Calu3 (cell line): ENCODE measurements around the gene CDK16. TPM values are rescaled to one million over a fixed set of nuclear protein-coding genes. Genes with fewer than 3 reads are reported as not detected.

Source experiments
- BruUV-seq: library from RNA; stranded (reverse); fragments of 400-500 nt; replicated peaks from 2 replicates; lab custom pipeline; 2021; lab: Mats Ljungman, UMichigan
- CTCF ChIA-PET: fragments of 300-600 bp; sonication (Branson Sonifier 250); formaldehyde crosslinking; loops from one replicate; lab custom pipeline; 2022; ENCODE audit warnings: antibody characterized with exemption; lab: Charles Lee
- DNase-seq: peaks from one replicate; pipeline ENCODE4 v3.0.0; 2022
- H3K27ac Mint-ChIP-seq: one replicate; pipeline ENCODE4 v1.8.0; 2022; ENCODE audit warnings: mixed read lengths; ENCODE audit not compliant: unreplicated experiment
- H3K27me3 Mint-ChIP-seq: one replicate; pipeline ENCODE4 v1.8.0; 2022; ENCODE audit warnings: mixed read lengths; ENCODE audit not compliant: unreplicated experiment
- H3K36me3 Mint-ChIP-seq: one replicate; pipeline ENCODE4 v1.8.0; 2022; ENCODE audit warnings: mild to moderate bottlenecking, moderate library complexity, mixed read lengths; ENCODE audit not compliant: insufficient read depth, unreplicated experiment
- H3K4me1 Mint-ChIP-seq: one replicate; pipeline ENCODE4 v1.8.0; 2022; ENCODE audit warnings: mild to moderate bottlenecking, low read depth, mixed read lengths; ENCODE audit not compliant: unreplicated experiment
- H3K4me3 Mint-ChIP-seq: one replicate; pipeline ENCODE4 v1.8.0; 2022; ENCODE audit warnings: mild to moderate bottlenecking, low read depth, moderate library complexity, mixed read lengths; ENCODE audit not compliant: unreplicated experiment
- H3K9me3 Mint-ChIP-seq: one replicate; pipeline ENCODE4 v1.8.0; 2022; ENCODE audit warnings: low read depth, mixed read lengths; ENCODE audit not compliant: unreplicated experiment
- intact Hi-C: fragments of 100-400 bp; cut with micrococcal nuclease; formaldehyde crosslinking; loops from one replicate; pipeline ENCODE4 v1.10.0; 2022; ENCODE audit not compliant: unreplicated experiment
- total RNA-seq: library from RNA; stranded (reverse); gene quantifications from 2 replicates; pipeline ENCODE4 v1.2.3, GENCODE V29; 2022
- TF ChIP-seq, protein P1 (sequence below): fragments of 200-600 bp; IDR thresholded peaks from one replicate; pipeline ENCODE4 v1.8.0; 2022; ENCODE audit warnings: antibody characterized with exemption; ENCODE audit not compliant: unreplicated experiment

The CDK16 gene
- total RNA-seq, 1 experiment from 2014 or later: 154 TPM

DNA sequence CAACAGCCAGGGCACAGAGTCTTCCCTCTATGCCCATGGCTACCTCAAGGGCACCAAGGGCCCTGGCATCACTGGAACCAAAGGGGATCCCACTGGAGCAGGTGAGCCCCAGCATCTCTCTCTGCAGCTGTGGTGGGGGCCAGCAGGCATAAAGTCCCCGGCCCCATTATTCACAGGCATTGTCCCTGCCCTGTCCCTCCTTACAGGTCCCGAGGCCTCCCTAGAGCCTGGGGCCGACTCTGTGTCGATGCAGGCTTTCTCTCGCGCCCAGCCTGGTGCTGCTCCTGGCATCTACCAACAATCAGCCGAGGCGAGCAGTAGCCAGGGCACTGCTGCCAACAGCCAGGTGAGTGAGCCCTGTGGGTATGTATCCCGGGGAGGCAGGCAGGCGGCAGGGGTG, 37.2 kb upstream of the CDK16 start:
- no peak overlapping the region for H3K27ac Mint-ChIP-seq
- DNase-seq: no peak
- peaks cover 53% of the 10 kb centered on the region for H3K36me3 Mint-ChIP-seq
- intact Hi-C loops: no loop called here
- CTCF ChIA-PET: no interaction called here
- TF ChIP-seq, protein P1, sequence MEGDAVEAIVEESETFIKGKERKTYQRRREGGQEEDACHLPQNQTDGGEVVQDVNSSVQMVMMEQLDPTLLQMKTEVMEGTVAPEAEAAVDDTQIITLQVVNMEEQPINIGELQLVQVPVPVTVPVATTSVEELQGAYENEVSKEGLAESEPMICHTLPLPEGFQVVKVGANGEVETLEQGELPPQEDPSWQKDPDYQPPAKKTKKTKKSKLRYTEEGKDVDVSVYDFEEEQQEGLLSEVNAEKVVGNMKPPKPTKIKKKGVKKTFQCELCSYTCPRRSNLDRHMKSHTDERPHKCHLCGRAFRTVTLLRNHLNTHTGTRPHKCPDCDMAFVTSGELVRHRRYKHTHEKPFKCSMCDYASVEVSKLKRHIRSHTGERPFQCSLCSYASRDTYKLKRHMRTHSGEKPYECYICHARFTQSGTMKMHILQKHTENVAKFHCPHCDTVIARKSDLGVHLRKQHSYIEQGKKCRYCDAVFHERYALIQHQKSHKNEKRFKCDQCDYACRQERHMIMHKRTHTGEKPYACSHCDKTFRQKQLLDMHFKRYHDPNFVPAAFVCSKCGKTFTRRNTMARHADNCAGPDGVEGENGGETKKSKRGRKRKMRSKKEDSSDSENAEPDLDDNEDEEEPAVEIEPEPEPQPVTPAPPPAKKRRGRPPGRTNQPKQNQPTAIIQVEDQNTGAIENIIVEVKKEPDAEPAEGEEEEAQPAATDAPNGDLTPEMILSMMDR: no peak
- H3K27me3 Mint-ChIP-seq: no peaks in the 10 kb centered on the region
- no peaks in the 10 kb centered on the region for H3K4me1 Mint-ChIP-seq
- no peaks in the 10 kb centered on the region for H3K9me3 Mint-ChIP-seq
- no TSS peak for BruUV-seq
- H3K4me3 Mint-ChIP-seq: no peak overlapping the region

DNA sequence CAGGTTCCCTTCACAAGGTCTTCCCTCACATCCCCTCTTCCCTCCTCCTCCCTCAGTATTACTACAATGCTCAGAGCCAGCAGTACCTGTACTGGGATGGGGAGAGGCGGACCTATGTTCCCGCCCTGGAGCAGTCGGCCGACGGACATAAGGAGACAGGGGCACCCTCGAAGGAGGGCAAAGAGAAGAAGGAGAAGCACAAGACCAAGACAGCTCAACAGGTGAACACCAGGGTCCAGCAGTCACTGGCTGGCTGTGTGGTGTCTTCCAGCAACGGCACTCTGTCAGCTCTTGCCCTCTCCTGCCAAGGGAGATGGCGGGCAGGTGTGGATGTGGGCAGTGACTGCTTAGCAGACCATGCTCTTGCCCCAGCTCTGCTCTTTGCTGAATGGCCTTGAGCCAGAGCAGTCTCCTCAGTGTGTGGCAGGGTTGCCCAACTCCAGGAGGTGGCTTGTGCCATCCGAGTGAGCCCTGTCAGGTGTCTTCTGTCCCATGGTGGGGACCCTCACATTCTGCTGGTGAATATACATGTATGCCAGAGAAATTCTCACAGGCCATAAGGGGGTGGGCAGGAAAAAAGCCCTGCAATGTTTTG, 36.3 kb upstream of the CDK16 start:
- no TSS peak for BruUV-seq
- Mint-ChIP-seq H3K4me1 (no peaks in the 10 kb centered on the region), H3K36me3 (peaks cover 48% of the 10 kb centered on the region), H3K4me3 (no peak overlapping the region), H3K27ac (no peak overlapping the region), H3K27me3 (no peaks in the 10 kb centered on the region), H3K9me3 (no peaks in the 10 kb centered on the region)
- CTCF ChIA-PET: no interaction called here
- TF ChIP-seq, protein P1: no peak
- intact Hi-C loops: no loop called here
- DNase-seq: no peak

DNA sequence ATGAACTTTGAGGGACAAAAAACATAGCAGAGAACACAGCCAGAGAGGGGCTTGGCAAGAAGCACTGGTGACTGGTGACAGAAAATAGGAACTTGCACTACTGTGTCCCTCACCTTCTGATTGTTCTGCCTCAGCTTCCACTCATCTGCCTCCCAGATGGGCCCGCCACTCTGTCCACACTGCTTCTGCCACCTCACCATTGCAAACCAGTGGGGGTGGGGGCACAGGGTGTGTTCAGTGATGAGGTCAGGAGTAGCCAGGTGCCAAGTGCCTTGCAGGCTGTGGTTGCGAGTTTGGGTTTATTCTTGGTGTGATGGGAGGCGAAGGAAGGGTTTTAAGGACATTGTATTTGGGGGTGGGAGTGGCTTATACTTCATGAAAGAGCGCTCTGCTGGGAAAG, 34.0 kb upstream of the CDK16 start:
- Mint-ChIP-seq H3K9me3 (no peaks in the 10 kb centered on the region), H3K4me3 (no peak overlapping the region), H3K36me3 (peaks cover 29% of the 10 kb centered on the region), H3K4me1 (no peaks in the 10 kb centered on the region), H3K27ac (no peak overlapping the region), H3K27me3 (no peaks in the 10 kb centered on the region)
- TF ChIP-seq, protein P1: no peak
- BruUV-seq: no TSS peak
- intact Hi-C loops: no loop called here
- no peak for DNase-seq
- CTCF ChIA-PET: no interaction called here

DNA sequence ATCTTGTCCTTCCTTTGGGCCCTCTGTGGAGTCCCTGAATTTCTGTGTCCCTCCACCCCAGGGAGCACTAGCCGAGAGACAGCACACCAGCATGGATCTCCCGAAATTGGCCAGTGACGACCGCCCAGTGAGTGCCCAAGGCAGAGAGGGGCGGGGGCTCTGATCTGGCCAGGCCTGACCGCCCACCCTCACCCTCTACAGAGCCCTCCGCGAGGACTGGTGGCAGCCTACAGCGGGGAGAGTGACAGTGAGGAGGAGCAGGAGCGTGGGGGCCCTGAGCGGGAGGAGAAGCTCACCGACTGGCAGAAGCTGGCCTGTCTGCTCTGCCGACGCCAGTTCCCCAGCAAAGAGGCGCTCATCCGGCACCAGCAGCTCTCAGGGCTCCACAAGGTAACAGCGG, 33.2 kb upstream of the CDK16 start:
- H3K36me3 Mint-ChIP-seq: peaks cover 27% of the 10 kb centered on the region
- no peak overlapping the region for H3K4me3 Mint-ChIP-seq
- DNase-seq: no peak
- H3K4me1 Mint-ChIP-seq: no peaks in the 10 kb centered on the region
- BruUV-seq: no TSS peak
- TF ChIP-seq, protein P1: no peak
- H3K27me3 Mint-ChIP-seq: no peaks in the 10 kb centered on the region
- H3K27ac Mint-ChIP-seq: no peak overlapping the region
- intact Hi-C loops: no loop called here
- CTCF ChIA-PET: no interaction called here
- no peaks in the 10 kb centered on the region for H3K9me3 Mint-ChIP-seq
